ENCODE data around the gene SGPP2. TPM values are rescaled to one million over a fixed set of nuclear protein-coding genes. Genes with fewer than 3 reads are reported as not detected.

SGPP2 gene
- total RNA-seq, 1 experiment from 2014 or later = not detected

DNA sequence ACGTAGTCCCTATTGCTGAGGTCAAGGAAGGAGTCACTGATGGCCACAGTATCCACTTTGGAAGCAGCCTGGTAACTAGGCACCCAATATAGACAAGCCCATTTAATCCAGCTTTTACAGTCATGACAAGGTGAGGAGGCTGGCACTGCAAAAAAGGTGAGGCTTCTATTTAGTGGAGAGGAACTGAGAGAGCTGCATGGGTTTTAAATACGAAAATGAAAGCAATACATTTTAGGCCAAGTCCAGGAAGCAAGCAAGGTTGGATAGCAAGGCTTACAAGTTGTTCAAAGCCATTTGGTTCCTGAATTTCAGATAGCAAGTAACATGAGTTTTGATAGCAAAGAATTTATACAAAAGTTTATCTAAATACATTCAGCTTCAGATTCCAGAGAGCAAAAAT lies 80.4 kb downstream of the SGPP2 start:
- H3K4me1 ChIP-seq (ENCODE audit: insufficient read depth, low read length) = no peaks in the 10 kb centered on the region
- no peak overlapping the region for H3K4me2 ChIP-seq (ENCODE audit: insufficient read depth, insufficient read length, low read length)
- H3K56ac ChIP-seq (ENCODE audit: insufficient read length, low read depth, low read length) = no peak overlapping the region
- no peak overlapping the region for H3K14ac ChIP-seq (ENCODE audit: insufficient read depth, low read length)
- Mint-ChIP-seq H3K9me3 (no peaks in the 10 kb centered on the region), H3K27ac (no peak overlapping the region), H3K27me3 (ENCODE audit: low read depth) (peaks cover 57% of the 10 kb centered on the region), H3K36me3 (ENCODE audit: insufficient read depth in 1 of 3, low read depth in 3 of 3) (no peaks in the 10 kb centered on the region), H3K4me1 (no peaks in the 10 kb centered on the region), H3K4me3 (no peak overlapping the region)
- H3T11ph ChIP-seq (ENCODE audit: low read length) = no peak overlapping the region
- H2BK20ac ChIP-seq (ENCODE audit: low read depth, low read length, poor library complexity, severe bottlenecking) = no peak overlapping the region
- H4K8ac ChIP-seq (replicated peaks; ENCODE audit: insufficient read length, low read depth, low read length) = no peak overlapping the region
- no CpG with 5 or more reads among the region's 2 CpGs for WGBS (ENCODE audit: extremely low coverage, insufficient read length, low lambda C conversion rate)
- H3K9ac ChIP-seq (ENCODE audit: extremely low read depth, insufficient read length, low read length) = no peak overlapping the region
- no peak overlapping the region for H2BK5ac ChIP-seq (ENCODE audit: insufficient read length, low read length)
- H3K79me1 ChIP-seq (ENCODE audit: insufficient read depth, low read depth, low read length, poor library complexity, severe bottlenecking) = no peaks in the 10 kb centered on the region
- TF ChIP-seq, protein P1, sequence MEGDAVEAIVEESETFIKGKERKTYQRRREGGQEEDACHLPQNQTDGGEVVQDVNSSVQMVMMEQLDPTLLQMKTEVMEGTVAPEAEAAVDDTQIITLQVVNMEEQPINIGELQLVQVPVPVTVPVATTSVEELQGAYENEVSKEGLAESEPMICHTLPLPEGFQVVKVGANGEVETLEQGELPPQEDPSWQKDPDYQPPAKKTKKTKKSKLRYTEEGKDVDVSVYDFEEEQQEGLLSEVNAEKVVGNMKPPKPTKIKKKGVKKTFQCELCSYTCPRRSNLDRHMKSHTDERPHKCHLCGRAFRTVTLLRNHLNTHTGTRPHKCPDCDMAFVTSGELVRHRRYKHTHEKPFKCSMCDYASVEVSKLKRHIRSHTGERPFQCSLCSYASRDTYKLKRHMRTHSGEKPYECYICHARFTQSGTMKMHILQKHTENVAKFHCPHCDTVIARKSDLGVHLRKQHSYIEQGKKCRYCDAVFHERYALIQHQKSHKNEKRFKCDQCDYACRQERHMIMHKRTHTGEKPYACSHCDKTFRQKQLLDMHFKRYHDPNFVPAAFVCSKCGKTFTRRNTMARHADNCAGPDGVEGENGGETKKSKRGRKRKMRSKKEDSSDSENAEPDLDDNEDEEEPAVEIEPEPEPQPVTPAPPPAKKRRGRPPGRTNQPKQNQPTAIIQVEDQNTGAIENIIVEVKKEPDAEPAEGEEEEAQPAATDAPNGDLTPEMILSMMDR (conservative IDR thresholded peaks at IDR 0.05) = no peak
- no peaks in the 10 kb centered on the region for H3K79me2 ChIP-seq (ENCODE audit: insufficient read depth, low read length)
- H2BK12ac ChIP-seq (ENCODE audit: insufficient read length, low read depth, low read length) = no peak overlapping the region
- H2BK15ac ChIP-seq (ENCODE audit: low read depth, low read length) = no peak overlapping the region
- H3K27ac ChIP-seq (ENCODE audit: insufficient read length, low read depth, low read length) = no peak overlapping the region
- no peaks in the 10 kb centered on the region; the same call in 1 of the 2 replicates for H3K27me3 ChIP-seq (ENCODE audit: insufficient read depth, low read length)
- H3K23me2 ChIP-seq (ENCODE audit: insufficient read length, low read depth, low read length, poor library complexity, severe bottlenecking) = no peaks in the 10 kb centered on the region
- no peak overlapping the region for H3K23ac ChIP-seq (ENCODE audit: insufficient read length, low read depth, low read length)
- H4K91ac ChIP-seq (ENCODE audit: insufficient read length, low read depth, low read length) = no peak overlapping the region
- no peak overlapping the region for H2AFZ ChIP-seq (ENCODE audit: low read length)
- no peak overlapping the region for H2BK120ac ChIP-seq (ENCODE audit: low read depth, low read length, poor library complexity, severe bottlenecking)
- no peaks in the 10 kb centered on the region for H3K9me3 ChIP-seq (ENCODE audit: control insufficient read depth, low read depth, low read length)
- H3K18ac ChIP-seq (ENCODE audit: insufficient read length, low read depth, low read length) = no peak overlapping the region
- no peak overlapping the region for H4K5ac ChIP-seq (ENCODE audit: insufficient read length, low read depth, low read length)
- no peaks in the 10 kb centered on the region for H4K20me1 ChIP-seq (ENCODE audit: control insufficient read depth, insufficient read depth, insufficient read length)
- no peak overlapping the region for H2AK5ac ChIP-seq (ENCODE audit: insufficient read length, low read length)
- no peak for DNase-seq
- no peak overlapping the region for H3K4ac ChIP-seq (ENCODE audit: low read depth, low read length)

All from H9 (cell line).